Tibial nerve (tissue), 4 donors: Measurements from ENCODE around the gene SNX25.

Experiments used
- EP300 ChIP-seq, 2 donors: sonication (generic); formaldehyde crosslinking; IDR thresholded peaks; one replicate each; pipeline ENCODE4 v1.6.1; 2017; ENCODE audit warnings: antibody characterized with exemption in 2 of 2, mild to moderate bottlenecking in 1 of 2
- POLR2A ChIP-seq, 2 donors: fragments of 450-650 bp; IDR thresholded peaks; one replicate each; pipeline ENCODE4 v1.6.1; 2017; ENCODE audit warnings: antibody characterized with exemption in 2 of 2, mild to moderate bottlenecking in 2 of 2, moderate library complexity in 2 of 2
- TF ChIP-seq, protein P1 (sequence below), 5 experiments: fragments of 200-600 bp in 3 of 5; fragments of 450-650 bp in 2 of 5; sonication (generic) in 3 of 5; IDR thresholded peaks; one replicate each; pipeline ENCODE4 v1.5.1; 2016 to 2019; ENCODE audit warnings: antibody characterized with exemption in 5 of 5, mild to moderate bottlenecking in 3 of 5, moderate library complexity in 2 of 5

DNA sequence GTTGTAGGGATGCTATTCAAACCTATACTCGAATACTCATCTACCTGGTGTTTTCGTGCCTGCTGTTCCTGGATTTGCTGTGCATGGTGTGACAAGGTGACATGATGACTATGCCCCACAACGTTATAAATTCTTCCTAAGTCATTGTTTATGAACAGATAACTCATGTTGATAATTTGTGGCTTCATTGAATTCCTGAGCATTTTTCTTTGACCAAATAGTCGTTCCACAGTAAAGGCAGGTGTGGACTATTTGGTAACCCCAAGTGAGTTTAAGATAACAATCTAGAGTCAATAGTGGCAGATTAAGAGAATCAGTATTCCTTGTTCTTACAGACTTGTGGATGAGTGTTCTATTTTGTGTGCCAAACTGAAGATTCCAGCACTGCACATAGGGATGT lies 59.9 kb downstream of the SNX25 start:
- TF ChIP-seq, protein P1, sequence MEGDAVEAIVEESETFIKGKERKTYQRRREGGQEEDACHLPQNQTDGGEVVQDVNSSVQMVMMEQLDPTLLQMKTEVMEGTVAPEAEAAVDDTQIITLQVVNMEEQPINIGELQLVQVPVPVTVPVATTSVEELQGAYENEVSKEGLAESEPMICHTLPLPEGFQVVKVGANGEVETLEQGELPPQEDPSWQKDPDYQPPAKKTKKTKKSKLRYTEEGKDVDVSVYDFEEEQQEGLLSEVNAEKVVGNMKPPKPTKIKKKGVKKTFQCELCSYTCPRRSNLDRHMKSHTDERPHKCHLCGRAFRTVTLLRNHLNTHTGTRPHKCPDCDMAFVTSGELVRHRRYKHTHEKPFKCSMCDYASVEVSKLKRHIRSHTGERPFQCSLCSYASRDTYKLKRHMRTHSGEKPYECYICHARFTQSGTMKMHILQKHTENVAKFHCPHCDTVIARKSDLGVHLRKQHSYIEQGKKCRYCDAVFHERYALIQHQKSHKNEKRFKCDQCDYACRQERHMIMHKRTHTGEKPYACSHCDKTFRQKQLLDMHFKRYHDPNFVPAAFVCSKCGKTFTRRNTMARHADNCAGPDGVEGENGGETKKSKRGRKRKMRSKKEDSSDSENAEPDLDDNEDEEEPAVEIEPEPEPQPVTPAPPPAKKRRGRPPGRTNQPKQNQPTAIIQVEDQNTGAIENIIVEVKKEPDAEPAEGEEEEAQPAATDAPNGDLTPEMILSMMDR (IDR thresholded peaks at IDR 0.05), result no peak
- TF ChIP-seq POLR2A (IDR thresholded peaks at IDR 0.05) (no peak), EP300 (IDR thresholded peaks at IDR 0.05) (no peak)
